HL-60/S4 (cell line): ENCODE data around the gene PAK2.
"Not testable (repeated sequence)": the region's sequence is repeated elsewhere in the genome, so short reads cannot be mapped to it uniquely, and the experiment has no call there.

Experiments used
- in situ Hi-C: fragments of 300-500 bp; cut with MboI; formaldehyde crosslinking; loops from 2 replicates; pipeline ENCODE4 v1.14.3; 2022; ENCODE audit warnings: low sequenced_read_pairs

PAK2 gene

GRCh38 chr3:196739671-196740480, at the start of gene PAK2:
Gene PAK2 (plus strand): TSS chr3:196739857. CDS start chr3:196782647, 42,790 bp downstream.
- in situ Hi-C loops: no loop called here

- in situ Hi-C loops: loop anchor here (10.0 kb wide), 1 partner anchor 85 kb away; no protein-coding TSS in a partner anchor
Observed at GRCh38 chr3:196689941-196690660, 49.6 kb upstream of the PAK2 start.

- in situ Hi-C loops: no loop called here
Observed at GRCh38 chr3:196691386-196691785, 48.3 kb upstream of the PAK2 start.

GRCh38 chr3:196694202-196694638, 45.4 kb upstream of the PAK2 start:
- in situ Hi-C loops: no loop called here

GRCh38 chr3:196694941-196695848, 44.5 kb upstream of the PAK2 start:
- in situ Hi-C loops: no loop called here

GRCh38 chr3:196695849-196696226, 43.8 kb upstream of the PAK2 start:
- in situ Hi-C loops: no loop called here

GRCh38 chr3:196697270-196697669, 42.4 kb upstream of the PAK2 start:
- in situ Hi-C loops: no loop called here

GRCh38 chr3:196699749-196700148, 39.9 kb upstream of the PAK2 start:
- in situ Hi-C loops: no loop called here

- in situ Hi-C loops: no loop called here
Observed at GRCh38 chr3:196700801-196701200, 38.9 kb upstream of the PAK2 start.

GRCh38 chr3:196706327-196706726, 33.3 kb upstream of the PAK2 start:
- in situ Hi-C loops: no loop called here

GRCh38 chr3:196706731-196707130, 32.9 kb upstream of the PAK2 start:
- in situ Hi-C loops: no loop called here

GRCh38 chr3:196707566-196707965, 32.1 kb upstream of the PAK2 start:
- in situ Hi-C loops: no loop called here

- in situ Hi-C loops: no loop called here
Observed at GRCh38 chr3:196708467-196708866, 31.2 kb upstream of the PAK2 start.

GRCh38 chr3:196711838-196712513, 27.7 kb upstream of the PAK2 start, which contains the start of the genes CEP19 and PIGX:
Gene CEP19 (minus strand): TSS chr3:196712250. CDS start chr3:196708657, 3,593 bp downstream.
Gene PIGX (plus strand): TSS chr3:196712377.
- in situ Hi-C loops: no loop called here

- in situ Hi-C loops: no loop called here
Observed at GRCh38 chr3:196712514-196713413, 26.9 kb upstream of the PAK2 start.

- in situ Hi-C loops: not testable (repeated sequence)
Observed at GRCh38 chr3:196717162-196717561, 22.5 kb upstream of the PAK2 start.

- in situ Hi-C loops: no loop called here
Observed at GRCh38 chr3:196721097-196721496, 18.6 kb upstream of the PAK2 start.

- in situ Hi-C loops: no loop called here
Observed at GRCh38 chr3:196726788-196727675, 12.6 kb upstream of the PAK2 start.
